PC-3 (cell line): Measurements from ENCODE around the gene RAMP1.

Experiments
- CTCF ChIP-seq: fragments of 300-600 bp; sonication (generic); conservative IDR thresholded peaks from 2 replicates; pipeline ENCODE4 v1.5.1; 2017; ENCODE audit warnings: antibody characterized with exemption, low read depth, mild to moderate bottlenecking, low read length
- EZH2 ChIP-seq: fragments of 300-600 bp; sonication (generic); IDR thresholded peaks from one replicate; pipeline ENCODE4 v1.6.1; 2017; ENCODE audit warnings: antibody characterized with exemption, mild to moderate bottlenecking, low read length; ENCODE audit not compliant: unreplicated experiment
- EZH2phosphoT487 ChIP-seq: fragments of 300-600 bp; sonication (generic); IDR thresholded peaks from 2 replicates; pipeline ENCODE4 v1.6.1; 2018; ENCODE audit warnings: mild to moderate bottlenecking, antibody characterized with exemption, low read length, borderline replicate concordance

GRCh38 chr2:237956402-237956736 lies 96.9 kb downstream of the RAMP1 start:
- TF ChIP-seq CTCF (no peak), EZH2 (no peak), EZH2phosphoT487 (no peak)
